ENCODE data around the gene FADS2. TPM values are rescaled to one million over a fixed set of nuclear protein-coding genes. Genes with fewer than 3 reads are reported as not detected.

The FADS2 gene
- total and polyA plus RNA-seq, 10 of the 15 experiments (the other 5 are each of a cell fraction or from before 2014, with no cell fraction given): 3.3 to 313 (median 149) TPM

DNA sequence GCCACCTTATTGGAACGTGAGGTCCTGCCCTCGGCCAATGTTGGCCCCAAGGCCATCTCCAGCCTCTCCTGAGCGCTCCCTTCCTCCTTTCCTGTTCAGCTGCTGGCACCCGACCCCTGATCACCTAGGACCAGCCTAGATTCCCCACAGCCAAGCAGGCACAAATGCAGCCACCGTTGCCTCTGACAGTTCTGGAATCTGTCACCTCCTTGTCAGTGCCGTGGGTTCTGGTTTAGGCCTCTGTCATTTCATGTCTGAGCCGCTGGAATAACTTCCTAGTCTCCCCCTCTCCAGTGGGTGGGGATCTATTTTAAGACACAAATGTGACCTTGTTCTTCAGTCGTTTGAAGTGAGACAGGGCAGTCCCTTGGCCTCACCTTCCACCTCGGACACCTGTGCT is 33.5 kb downstream of the FADS2 start:
- H3K4me1 ChIP-seq (ENCODE audit: control insufficient read depth, insufficient read depth, low read length): no peaks in the 10 kb centered on the region
- H3K27me3 ChIP-seq (replicated peaks in 1 of 2; ENCODE audit: control insufficient read depth in 2 of 2, insufficient read depth in 2 of 2, low read length in 1 of 2): no peaks in the 10 kb centered on the region
- ChIA-PET CTCF (interaction anchor here (0.6 kb wide), 1 partner anchor 948 kb away, joined by 4 read pairs; no protein-coding TSS in a partner anchor), RAD21 (ENCODE audit: unreplicated experiment) (no interaction called here), POLR2A (no interaction called here), SMC1A (ENCODE audit: uncharacterized antibody, unreplicated experiment) (no interaction called here)
- H3K9ac ChIP-seq (ENCODE audit: control insufficient read depth, insufficient read depth, low read length): no peak overlapping the region
- H2AFZ ChIP-seq (ENCODE audit: control insufficient read depth, low read depth, low read length): no peak overlapping the region
- no peak overlapping the region for H3K4me2 ChIP-seq (ENCODE audit: control insufficient read depth, insufficient read depth)
- BruUV-seq (replicated peaks): no TSS peak
- 43% methylated on average over 8 of the region's 9 CpGs for WGBS (ENCODE audit: insufficient coverage, insufficient replicate concordance, low lambda C conversion rate, missing lambda C conversion rate)
- FAIRE-seq (no peak), ATAC-seq (no peak), DNase-seq (ENCODE audit: low read depth, low spot score) (no peak)
- no peaks in the 10 kb centered on the region for H3K79me2 ChIP-seq (ENCODE audit: control insufficient read depth, insufficient read depth, low read length)
- in situ Hi-C loops (cut with MboI): no loop called here
- no peak overlapping the region for H3K4me3 ChIP-seq
- no peaks in the 10 kb centered on the region for H3K9me3 ChIP-seq (replicated peaks; ENCODE audit: control insufficient read depth, insufficient read depth, low read length)
- no peak overlapping the region for H3K27ac ChIP-seq (ENCODE audit: control insufficient read depth, insufficient read depth)
- no peak for TF ChIP-seq HDGF (IDR thresholded peaks at IDR 0.05)
- no peak for TF ChIP-seq SMC3 (IDR thresholded peaks at IDR 0.05; ENCODE audit: borderline replicate concordance, low read length)
- no peak for TF ChIP-seq POLR2AphosphoS2 (IDR thresholded peaks at IDR 0.05; ENCODE audit: low read depth, low read length)
- no peak for TF ChIP-seq SREBF1 (IDR thresholded peaks at IDR 0.05; ENCODE audit: low read length)
- TF ChIP-seq, protein P1, sequence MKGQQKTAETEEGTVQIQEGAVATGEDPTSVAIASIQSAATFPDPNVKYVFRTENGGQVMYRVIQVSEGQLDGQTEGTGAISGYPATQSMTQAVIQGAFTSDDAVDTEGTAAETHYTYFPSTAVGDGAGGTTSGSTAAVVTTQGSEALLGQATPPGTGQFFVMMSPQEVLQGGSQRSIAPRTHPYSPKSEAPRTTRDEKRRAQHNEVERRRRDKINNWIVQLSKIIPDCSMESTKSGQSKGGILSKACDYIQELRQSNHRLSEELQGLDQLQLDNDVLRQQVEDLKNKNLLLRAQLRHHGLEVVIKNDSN (IDR thresholded peaks at IDR 0.05; ENCODE audit: borderline replicate concordance, extremely low read length, insufficient read depth, low read depth, low read length): no peak
- TF ChIP-seq, protein P2, sequence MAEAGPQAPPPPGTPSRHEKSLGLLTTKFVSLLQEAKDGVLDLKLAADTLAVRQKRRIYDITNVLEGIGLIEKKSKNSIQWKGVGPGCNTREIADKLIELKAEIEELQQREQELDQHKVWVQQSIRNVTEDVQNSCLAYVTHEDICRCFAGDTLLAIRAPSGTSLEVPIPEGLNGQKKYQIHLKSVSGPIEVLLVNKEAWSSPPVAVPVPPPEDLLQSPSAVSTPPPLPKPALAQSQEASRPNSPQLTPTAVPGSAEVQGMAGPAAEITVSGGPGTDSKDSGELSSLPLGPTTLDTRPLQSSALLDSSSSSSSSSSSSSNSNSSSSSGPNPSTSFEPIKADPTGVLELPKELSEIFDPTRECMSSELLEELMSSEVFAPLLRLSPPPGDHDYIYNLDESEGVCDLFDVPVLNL (IDR thresholded peaks at IDR 0.05; ENCODE audit: low read depth, low read length): no peak
- TF ChIP-seq DPF2 (IDR thresholded peaks at IDR 0.05): no peak
- TF ChIP-seq SP1 (IDR thresholded peaks at IDR 0.05; ENCODE audit: low read depth, low read length): no peak
- no peak for TF ChIP-seq YY1 (IDR thresholded peaks at IDR 0.05; ENCODE audit: low read depth, low read length)
- TF ChIP-seq, protein P3, sequence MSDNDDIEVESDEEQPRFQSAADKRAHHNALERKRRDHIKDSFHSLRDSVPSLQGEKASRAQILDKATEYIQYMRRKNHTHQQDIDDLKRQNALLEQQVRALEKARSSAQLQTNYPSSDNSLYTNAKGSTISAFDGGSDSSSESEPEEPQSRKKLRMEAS (IDR thresholded peaks at IDR 0.05; ENCODE audit: low read depth, low read length): no peak
- H4K20me1 ChIP-seq (ENCODE audit: control insufficient read depth, insufficient read depth): no peaks in the 10 kb centered on the region
- intact Hi-C loops (cut with micrococcal nuclease; ENCODE audit: unreplicated experiment): no loop called here
- peaks cover 27 to 29% of the 10 kb centered on the region in 2 experiments for H3K36me3 ChIP-seq (ENCODE audit: control insufficient read depth in 2 of 2, insufficient read depth in 2 of 2, low read length in 1 of 2)

Measured in GM12878 (cell line).